ENCODE data around the gene CASKIN1.

The CASKIN1 gene

GRCh38 chr16:2237102-2237482 is 40.7 kb upstream of the CASKIN1 start:
- Histone ChIP-seq H3K9ac (ENCODE audit: low read length) (no peak overlapping the region), H3K27ac (ENCODE audit: low read depth, low read length) (no peak overlapping the region), H3K9me3 (ENCODE audit: low read length) (no peaks in the 10 kb centered on the region), H3K36me3 (ENCODE audit: insufficient read depth, low read length) (peaks cover 38% of the 10 kb centered on the region), H3K4me3 (ENCODE audit: low read depth in 1 of 2, low read length in 2 of 2) (no peak overlapping the region), H3K27me3 (ENCODE audit: control insufficient read depth in 1 of 2, insufficient read depth in 2 of 2, low read length in 2 of 2) (peaks cover 8 to 43% of the 10 kb centered on the region in 2 donors), H3K4me1 (ENCODE audit: insufficient read depth, low read length) (peaks cover 12% of the 10 kb centered on the region)

GRCh38 chr16:2236337-2237101 is 40.1 kb upstream of the CASKIN1 start, which contains the start of gene DNASE1L2:
Gene DNASE1L2, plus strand, starts transcription at chr16:2236444. Its CDS starts 373 bp downstream, at chr16:2236817.
- Histone ChIP-seq H3K4me3 (ENCODE audit: low read depth in 1 of 2, low read length in 2 of 2) (no peak within 1 kb of the TSS), H3K9me3 (ENCODE audit: low read length) (no peaks in the 10 kb centered on the region), H3K9ac (ENCODE audit: low read length) (no peak within 1 kb of the TSS), H3K4me1 (ENCODE audit: insufficient read depth, low read length) (peaks cover 12% of the 10 kb centered on the region), H3K27me3 (ENCODE audit: control insufficient read depth in 1 of 2, insufficient read depth in 2 of 2, low read length in 2 of 2) (peaks cover 8 to 45% of the 10 kb centered on the region in 2 donors), H3K36me3 (ENCODE audit: insufficient read depth, low read length) (peaks cover 44% of the 10 kb centered on the region), H3K27ac (ENCODE audit: low read depth, low read length) (no peak within 1 kb of the TSS)

- no peak overlapping the region for H3K27ac ChIP-seq (ENCODE audit: low read depth, low read length)
Measured at GRCh38 chr16:2235695-2236336, 39.4 kb upstream of the CASKIN1 start.

GRCh38 chr16:2235234-2235651 is 38.8 kb upstream of the CASKIN1 start:
- Histone ChIP-seq H3K27me3 (ENCODE audit: control insufficient read depth in 1 of 2, insufficient read depth in 2 of 2, low read length in 2 of 2) (peaks cover 8 to 45% of the 10 kb centered on the region in 2 donors), H3K4me3 (ENCODE audit: low read depth in 1 of 2, low read length in 2 of 2) (no peak overlapping the region), H3K4me1 (ENCODE audit: insufficient read depth, low read length) (peaks cover 12% of the 10 kb centered on the region), H3K9me3 (ENCODE audit: low read length) (no peaks in the 10 kb centered on the region), H3K27ac (ENCODE audit: low read depth, low read length) (no peak overlapping the region), H3K9ac (ENCODE audit: low read length) (no peak overlapping the region), H3K36me3 (ENCODE audit: insufficient read depth, low read length) (peaks cover 49% of the 10 kb centered on the region)

More at GRCh38 chr16:2235695-2236336, 39.4 kb upstream of the CASKIN1 start:
- Histone ChIP-seq H3K9ac (ENCODE audit: low read length) (no peak overlapping the region), H3K9me3 (ENCODE audit: low read length) (no peaks in the 10 kb centered on the region), H3K27me3 (ENCODE audit: control insufficient read depth in 1 of 2, insufficient read depth in 2 of 2, low read length in 2 of 2) (peaks cover 8 to 45% of the 10 kb centered on the region in 2 donors), H3K4me1 (ENCODE audit: insufficient read depth, low read length) (peaks cover 12% of the 10 kb centered on the region), H3K36me3 (ENCODE audit: insufficient read depth, low read length) (peaks cover 49% of the 10 kb centered on the region), H3K4me3 (ENCODE audit: low read depth in 1 of 2, low read length in 2 of 2) (no peak overlapping the region)

GRCh38 chr16:2234813-2235170 is 38.4 kb upstream of the CASKIN1 start:
- H3K36me3 ChIP-seq (ENCODE audit: insufficient read depth, low read length): peaks cover 53% of the 10 kb centered on the region
- H3K4me3 ChIP-seq (ENCODE audit: low read depth in 1 of 2, low read length in 2 of 2): no peak overlapping the region
- H3K9me3 ChIP-seq (ENCODE audit: low read length): no peaks in the 10 kb centered on the region
- H3K4me1 ChIP-seq (ENCODE audit: insufficient read depth, low read length): peaks cover 12% of the 10 kb centered on the region
- no peak overlapping the region for H3K9ac ChIP-seq (ENCODE audit: low read length)
- no peak overlapping the region for H3K27ac ChIP-seq (ENCODE audit: low read depth, low read length)
- H3K27me3 ChIP-seq (ENCODE audit: control insufficient read depth in 1 of 2, insufficient read depth in 2 of 2, low read length in 2 of 2): peaks cover 8 to 45% of the 10 kb centered on the region in 2 donors

GRCh38 chr16:2233872-2234812 is 37.7 kb upstream of the CASKIN1 start:
- Histone ChIP-seq H3K27me3 (ENCODE audit: control insufficient read depth in 1 of 2, insufficient read depth in 2 of 2, low read length in 2 of 2) (peaks cover 8 to 45% of the 10 kb centered on the region in 2 donors), H3K4me1 (ENCODE audit: insufficient read depth, low read length) (peaks cover 12% of the 10 kb centered on the region), H3K9me3 (ENCODE audit: low read length) (no peaks in the 10 kb centered on the region), H3K36me3 (ENCODE audit: insufficient read depth, low read length) (peaks cover 53% of the 10 kb centered on the region), H3K27ac (ENCODE audit: low read depth, low read length) (no peak overlapping the region), H3K4me3 (ENCODE audit: low read depth in 1 of 2, low read length in 2 of 2) (no peak overlapping the region), H3K9ac (ENCODE audit: low read length) (no peak overlapping the region)

- Histone ChIP-seq H3K9ac (ENCODE audit: low read length) (no peak overlapping the region), H3K4me1 (ENCODE audit: insufficient read depth, low read length) (peaks cover 12% of the 10 kb centered on the region), H3K27ac (ENCODE audit: low read depth, low read length) (no peak overlapping the region), H3K27me3 (ENCODE audit: control insufficient read depth in 1 of 2, insufficient read depth in 2 of 2, low read length in 2 of 2) (peaks cover 8 to 42% of the 10 kb centered on the region in 2 donors), H3K4me3 (ENCODE audit: low read depth in 1 of 2, low read length in 2 of 2) (no peak overlapping the region), H3K9me3 (ENCODE audit: low read length) (no peaks in the 10 kb centered on the region), H3K36me3 (ENCODE audit: insufficient read depth, low read length) (peaks cover 59% of the 10 kb centered on the region)
Measured at GRCh38 chr16:2233046-2233775, 36.8 kb upstream of the CASKIN1 start.

GRCh38 chr16:2232094-2232990 is 35.9 kb upstream of the CASKIN1 start:
- Histone ChIP-seq H3K27me3 (ENCODE audit: control insufficient read depth in 1 of 2, insufficient read depth in 2 of 2, low read length in 2 of 2) (peaks cover 8 to 33% of the 10 kb centered on the region in 2 donors), H3K9me3 (ENCODE audit: low read length) (no peaks in the 10 kb centered on the region), H3K4me3 (ENCODE audit: low read depth in 1 of 2, low read length in 2 of 2) (no peak overlapping the region), H3K9ac (ENCODE audit: low read length) (no peak overlapping the region), H3K4me1 (ENCODE audit: insufficient read depth, low read length) (peaks cover 12% of the 10 kb centered on the region), H3K27ac (ENCODE audit: low read depth, low read length) (no peak overlapping the region), H3K36me3 (ENCODE audit: insufficient read depth, low read length) (peaks cover 59% of the 10 kb centered on the region)

- Histone ChIP-seq H3K27me3 (ENCODE audit: control insufficient read depth in 1 of 2, insufficient read depth in 2 of 2, low read length in 2 of 2) (peaks cover 5 to 22% of the 10 kb centered on the region in 2 donors), H3K4me1 (ENCODE audit: insufficient read depth, low read length) (peaks cover 8% of the 10 kb centered on the region), H3K9me3 (ENCODE audit: low read length) (no peaks in the 10 kb centered on the region), H3K4me3 (ENCODE audit: low read depth in 1 of 2, low read length in 2 of 2) (no peak overlapping the region), H3K27ac (ENCODE audit: low read depth, low read length) (no peak overlapping the region), H3K36me3 (ENCODE audit: insufficient read depth, low read length) (peaks cover 59% of the 10 kb centered on the region), H3K9ac (ENCODE audit: low read length) (no peak overlapping the region)
Measured at GRCh38 chr16:2231016-2231931, 34.9 kb upstream of the CASKIN1 start.
